DND-41 (cell line): ENCODE results near the gene UGCG.

ENCODE experiments used
- CTCF ChIP-seq: IDR thresholded peaks from 2 replicates; pipeline ENCODE4 v1.5.1; 2012; ENCODE audit warnings: borderline replicate concordance, low read length, moderate library complexity, mild to moderate bottlenecking; ENCODE audit not compliant: poor library complexity, severe bottlenecking; ENCODE audit errors: extremely low read depth
- EZH2 ChIP-seq: IDR thresholded peaks from 3 replicates; pipeline ENCODE4 v1.6.1; 2012; ENCODE audit warnings: borderline replicate concordance, low read depth, mild to moderate bottlenecking, moderate library complexity, low read length, inconsistent platforms; ENCODE audit not compliant: severe bottlenecking

GRCh38 chr9:111961575-111961974 is 65.0 kb downstream of the UGCG start:
- no peak for TF ChIP-seq CTCF
- no peak for TF ChIP-seq EZH2
